Stimulated activated naive B cell treated with anti-CD40 and anti-IgM and Interleukin-4, amounts not matched to agents 10 μg/mL and 1 μg/mL and 100 μg/mL, for 72 hours (primary cell): Measurements from ENCODE around the gene COL5A1.

Source experiments
- ATAC-seq, 2 donors: fragments of 150-1000 bp; cut with Tn5 transposase; replicated peaks; 2 replicates each; pipeline ENCODE4 v1.10.0; 2021; ENCODE audit warnings: moderate library complexity in 1 of 2
- DNase-seq: peaks from one replicate; pipeline ENCODE4 v3.0.0; 2021
- H3K27ac Mint-ChIP-seq: one replicate; pipeline ENCODE4 v1.8.0; 2022; ENCODE audit warnings: mild to moderate bottlenecking, mixed read lengths
- H3K27me3 Mint-ChIP-seq, 2 donors: one replicate each; pipeline ENCODE4 v1.8.0; 2022; ENCODE audit warnings: mixed read lengths in 2 of 2
- H3K36me3 Mint-ChIP-seq, 2 donors: one replicate each; pipeline ENCODE4 v1.8.0; 2022; ENCODE audit warnings: mixed read lengths in 2 of 2, mild to moderate bottlenecking in 1 of 2
- H3K4me1 Mint-ChIP-seq, 2 donors: one replicate each; pipeline ENCODE4 v1.8.0; 2022; ENCODE audit warnings: mixed read lengths in 2 of 2, mild to moderate bottlenecking in 1 of 2
- H3K4me3 Mint-ChIP-seq, 2 donors: one replicate each; pipeline ENCODE4 v1.8.0; 2022; ENCODE audit warnings: mild to moderate bottlenecking in 2 of 2, mixed read lengths in 2 of 2, moderate library complexity in 1 of 2
- H3K9me3 Mint-ChIP-seq, 2 donors: one replicate each; pipeline ENCODE4 v1.8.0; 2022; ENCODE audit warnings: mixed read lengths in 2 of 2, mild to moderate bottlenecking in 1 of 2

Gene COL5A1

GRCh38 chr9:134627417-134628353, 13.9 kb upstream of the COL5A1 start:
- Mint-ChIP-seq H3K36me3 (no peaks in the 10 kb centered on the region), H3K27me3 (peaks cover 0 to 8% of the 10 kb centered on the region in 2 donors), H3K4me1 (no peaks in the 10 kb centered on the region), H3K27ac (no peak overlapping the region), H3K4me3 (no peak overlapping the region), H3K9me3 (no peaks in the 10 kb centered on the region)
- DNase-seq (no peak), ATAC-seq (no peak)

GRCh38 chr9:134628354-134628736, 13.3 kb upstream of the COL5A1 start:
- H3K27me3 Mint-ChIP-seq = peaks cover 0 to 4% of the 10 kb centered on the region in 2 donors
- DNase-seq = no peak
- no peak overlapping the region for H3K4me3 Mint-ChIP-seq
- no peak for ATAC-seq
- no peaks in the 10 kb centered on the region for H3K9me3 Mint-ChIP-seq
- H3K4me1 Mint-ChIP-seq = no peaks in the 10 kb centered on the region
- H3K36me3 Mint-ChIP-seq = no peaks in the 10 kb centered on the region
- no peak overlapping the region for H3K27ac Mint-ChIP-seq

- Mint-ChIP-seq H3K9me3 (no peaks in the 10 kb centered on the region), H3K27ac (no peak overlapping the region), H3K4me3 (no peak overlapping the region), H3K4me1 (no peaks in the 10 kb centered on the region), H3K27me3 (peaks cover 0 to 4% of the 10 kb centered on the region in 2 donors), H3K36me3 (no peaks in the 10 kb centered on the region)
- DNase-seq (no peak), ATAC-seq (no peak)
Observed at GRCh38 chr9:134629061-134629585, 12.5 kb upstream of the COL5A1 start.

- H3K4me3 Mint-ChIP-seq = no peak overlapping the region
- ATAC-seq = no peak
- H3K9me3 Mint-ChIP-seq = no peaks in the 10 kb centered on the region
- H3K27ac Mint-ChIP-seq = no peak overlapping the region
- H3K27me3 Mint-ChIP-seq = peaks cover 0 to 4% of the 10 kb centered on the region in 2 donors
- DNase-seq = no peak
- no peaks in the 10 kb centered on the region for H3K36me3 Mint-ChIP-seq
- no peaks in the 10 kb centered on the region for H3K4me1 Mint-ChIP-seq
Observed at GRCh38 chr9:134629586-134630392, 11.8 kb upstream of the COL5A1 start.

- peaks cover 0 to 4% of the 10 kb centered on the region in 2 donors for H3K27me3 Mint-ChIP-seq
Observed at GRCh38 chr9:134630393-134630790, 11.2 kb upstream of the COL5A1 start.

GRCh38 chr9:134630861-134631260, 10.7 kb upstream of the COL5A1 start:
- Mint-ChIP-seq H3K4me1 (peaks cover 0 to 2% of the 10 kb centered on the region in 2 donors), H3K36me3 (no peaks in the 10 kb centered on the region), H3K4me3 (no peak overlapping the region), H3K9me3 (no peaks in the 10 kb centered on the region), H3K27ac (no peak overlapping the region), H3K27me3 (peaks cover 0 to 4% of the 10 kb centered on the region in 2 donors)
- no peak for DNase-seq
- ATAC-seq = no peak

More at GRCh38 chr9:134630393-134630790, 11.2 kb upstream of the COL5A1 start:
- H3K4me1 Mint-ChIP-seq = no peaks in the 10 kb centered on the region
- no peaks in the 10 kb centered on the region for H3K36me3 Mint-ChIP-seq
- ATAC-seq (no peak), DNase-seq (no peak)
- peak overlapping the region; percentile 3 for H3K27ac Mint-ChIP-seq
- no peaks in the 10 kb centered on the region for H3K9me3 Mint-ChIP-seq
- no peak overlapping the region for H3K4me3 Mint-ChIP-seq

- no peaks in the 10 kb centered on the region for H3K9me3 Mint-ChIP-seq
- H3K27me3 Mint-ChIP-seq = peaks cover 0 to 4% of the 10 kb centered on the region in 2 donors
- H3K36me3 Mint-ChIP-seq = no peaks in the 10 kb centered on the region
- H3K27ac Mint-ChIP-seq = no peak overlapping the region
- ATAC-seq (no peak), DNase-seq (no peak)
- no peak overlapping the region for H3K4me3 Mint-ChIP-seq
- H3K4me1 Mint-ChIP-seq = peaks cover 0 to 2% of the 10 kb centered on the region in 2 donors
Observed at GRCh38 chr9:134631881-134632280, 9.7 kb upstream of the COL5A1 start.

- Mint-ChIP-seq H3K27ac (no peak overlapping the region), H3K4me3 (no peak overlapping the region), H3K27me3 (peaks cover 0 to 4% of the 10 kb centered on the region in 2 donors), H3K4me1 (peaks cover 0 to 2% of the 10 kb centered on the region in 2 donors), H3K9me3 (no peaks in the 10 kb centered on the region), H3K36me3 (no peaks in the 10 kb centered on the region)
- ATAC-seq = no peak
- no peak for DNase-seq
Observed at GRCh38 chr9:134632329-134632728, 9.3 kb upstream of the COL5A1 start.

GRCh38 chr9:134633362-134634142, 8.1 kb upstream of the COL5A1 start:
- Mint-ChIP-seq H3K9me3 (no peaks in the 10 kb centered on the region), H3K27ac (no peak overlapping the region), H3K27me3 (peaks cover under 1 to 6% of the 10 kb centered on the region in 2 donors), H3K4me1 (peaks cover 0 to 2% of the 10 kb centered on the region in 2 donors), H3K4me3 (no peak overlapping the region), H3K36me3 (no peaks in the 10 kb centered on the region)
- ATAC-seq (no peak), DNase-seq (no peak)

- no peak for ATAC-seq
- Mint-ChIP-seq H3K27me3 (peaks cover 6 to 12% of the 10 kb centered on the region in 2 donors), H3K9me3 (no peaks in the 10 kb centered on the region), H3K36me3 (no peaks in the 10 kb centered on the region), H3K4me1 (peaks cover 0 to 2% of the 10 kb centered on the region in 2 donors), H3K4me3 (no peak overlapping the region), H3K27ac (no peak overlapping the region)
- DNase-seq = no peak
Observed at GRCh38 chr9:134634176-134634575, 7.4 kb upstream of the COL5A1 start.

GRCh38 chr9:134634667-134635230, 6.9 kb upstream of the COL5A1 start:
- Mint-ChIP-seq H3K9me3 (no peaks in the 10 kb centered on the region), H3K36me3 (no peaks in the 10 kb centered on the region), H3K27me3 (peaks cover 7 to 16% of the 10 kb centered on the region in 2 donors), H3K27ac (no peak overlapping the region), H3K4me3 (no peak overlapping the region), H3K4me1 (peaks cover 0 to 2% of the 10 kb centered on the region in 2 donors)
- ATAC-seq = no peak
- no peak for DNase-seq

- DNase-seq (no peak), ATAC-seq (no peak)
- Mint-ChIP-seq H3K4me1 (peaks cover 0 to 2% of the 10 kb centered on the region in 2 donors), H3K4me3 (no peak overlapping the region), H3K27me3 (peaks cover 15 to 19% of the 10 kb centered on the region in 2 donors), H3K9me3 (no peaks in the 10 kb centered on the region), H3K36me3 (no peaks in the 10 kb centered on the region), H3K27ac (no peak overlapping the region)
Observed at GRCh38 chr9:134635351-134636148, 6.1 kb upstream of the COL5A1 start.

GRCh38 chr9:134636149-134636507, 5.5 kb upstream of the COL5A1 start:
- peaks cover 16 to 24% of the 10 kb centered on the region in 2 donors for H3K27me3 Mint-ChIP-seq
- H3K27ac Mint-ChIP-seq = no peak overlapping the region
- no peaks in the 10 kb centered on the region for H3K36me3 Mint-ChIP-seq
- H3K4me1 Mint-ChIP-seq = peaks cover 0 to 2% of the 10 kb centered on the region in 2 donors
- H3K4me3 Mint-ChIP-seq = no peak overlapping the region
- DNase-seq (no peak), ATAC-seq (no peak)
- no peaks in the 10 kb centered on the region for H3K9me3 Mint-ChIP-seq
